Stimulated activated CD4-positive, alpha-beta T cell treated with anti-CD3 and anti-CD28 coated beads, Interleukin-4, amount 100 ng/mL, for 24 hours (primary cell): Measurements from ENCODE around the gene DXO.
"Not testable (repeated sequence)": the region's sequence is repeated elsewhere in the genome, so short reads cannot be mapped to it uniquely, and the experiment has no call there.

Source experiments
- DNase-seq: peaks from one replicate; pipeline ENCODE4 v3.0.0-alpha.2; 2020

Gene DXO

DNA sequence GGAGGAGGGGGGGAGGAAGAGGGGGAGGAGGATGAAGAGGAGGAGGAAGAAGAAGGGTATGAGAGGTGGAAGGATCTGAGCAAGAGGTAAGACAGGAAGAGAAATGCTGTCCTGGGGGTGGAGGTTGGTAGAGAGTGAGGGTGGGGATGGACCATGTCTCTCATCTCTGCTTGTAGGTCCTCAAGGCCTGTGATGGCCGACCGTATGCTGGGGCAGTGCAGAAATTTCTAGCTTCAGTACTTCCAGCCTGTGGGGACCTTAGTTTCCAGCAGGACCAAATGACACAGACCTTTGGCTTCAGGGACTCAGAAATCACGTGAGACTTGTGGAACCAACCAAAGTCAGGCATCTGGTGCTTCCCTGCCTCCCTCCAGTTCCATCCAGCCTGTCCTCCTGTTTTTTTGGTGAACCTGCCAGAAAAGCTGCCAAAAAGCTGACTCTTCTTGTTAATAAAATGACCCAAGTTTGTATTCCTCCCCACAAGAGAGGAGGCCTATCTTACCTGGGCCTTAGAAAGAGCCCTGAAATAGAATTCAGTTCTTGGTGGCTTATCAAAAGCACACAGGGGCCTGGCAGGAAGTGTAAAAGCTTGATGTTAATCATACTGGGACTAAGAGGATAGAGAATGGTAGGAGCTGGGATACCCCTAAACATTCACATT, 7.4 kb upstream of the DXO start:
- no peak for DNase-seq

GRCh38 chr6:31978831-31979230, 6.9 kb upstream of the DXO start:
- DNase-seq = no peak

DNA sequence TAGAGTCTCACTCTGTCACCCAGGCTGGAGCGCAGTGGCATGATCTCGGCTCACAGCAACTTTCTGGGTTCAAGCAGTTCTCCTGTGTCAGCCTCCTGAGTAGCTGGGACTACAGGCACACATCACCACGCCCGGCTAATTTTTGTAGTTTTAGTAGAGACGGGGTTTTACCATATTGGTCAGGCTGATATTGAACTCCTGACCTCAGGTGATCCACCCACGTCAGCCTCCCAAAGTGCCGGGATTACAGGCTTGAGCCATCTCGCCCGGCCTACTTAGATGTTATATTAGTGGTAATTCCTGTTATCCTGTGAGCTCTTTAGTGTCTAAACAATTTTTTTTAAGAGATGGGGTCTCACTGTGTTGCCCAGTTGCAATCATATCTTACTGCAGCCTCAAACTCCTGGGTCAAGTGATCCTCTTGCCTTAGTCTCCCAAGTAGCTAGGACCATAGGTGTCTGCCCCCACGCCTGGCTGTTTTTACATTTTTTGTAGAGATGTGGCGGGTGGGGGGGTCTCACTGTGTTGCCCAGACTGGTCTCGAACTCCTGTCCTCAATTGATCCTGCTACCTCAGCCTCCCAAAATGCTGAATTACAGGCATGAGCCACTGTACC, 6.0 kb upstream of the DXO start:
- DNase-seq = no peak

GRCh38 chr6:31976065-31976464, 4.1 kb upstream of the DXO start:
- DNase-seq = not testable (repeated sequence)

GRCh38 chr6:31972709-31973350, 892 bp upstream of the DXO start:
- no peak for DNase-seq

DNA sequence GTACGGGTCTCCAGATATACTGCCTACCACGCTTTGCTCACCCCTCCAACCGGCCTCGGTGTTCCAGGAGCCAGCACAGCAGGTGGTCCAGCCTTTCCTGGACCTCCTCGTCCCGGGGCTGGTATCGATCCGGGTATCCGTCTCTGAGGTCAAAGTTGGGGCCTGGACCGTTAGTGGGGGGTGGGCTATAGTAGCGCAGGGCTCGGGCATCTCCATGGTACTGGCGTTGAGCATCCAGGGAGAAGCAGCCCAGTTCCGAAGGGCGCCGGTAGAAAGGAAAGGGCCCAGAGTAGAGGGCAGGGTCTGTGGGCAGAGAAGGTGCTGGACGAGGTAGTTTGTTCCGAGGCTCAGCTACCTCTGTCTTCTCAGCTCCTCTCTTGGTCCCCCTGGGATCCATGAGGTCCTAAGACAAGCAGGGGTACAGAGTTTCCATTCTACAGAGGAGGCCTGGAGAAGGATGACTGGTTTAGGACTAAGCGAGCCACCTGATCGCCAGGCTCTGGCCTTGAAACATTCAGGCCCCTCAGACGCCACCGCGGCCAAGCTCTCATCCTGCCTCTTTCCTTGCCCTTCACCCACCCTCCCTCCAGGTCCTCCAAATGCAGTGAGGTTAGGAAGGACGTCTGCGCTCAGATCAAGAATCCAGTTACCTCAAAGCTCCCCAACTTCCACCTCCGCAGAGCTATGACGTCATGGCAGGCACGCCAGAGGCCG, 502 bp downstream of the DXO start:
- DNase-seq = no peak

DNA sequence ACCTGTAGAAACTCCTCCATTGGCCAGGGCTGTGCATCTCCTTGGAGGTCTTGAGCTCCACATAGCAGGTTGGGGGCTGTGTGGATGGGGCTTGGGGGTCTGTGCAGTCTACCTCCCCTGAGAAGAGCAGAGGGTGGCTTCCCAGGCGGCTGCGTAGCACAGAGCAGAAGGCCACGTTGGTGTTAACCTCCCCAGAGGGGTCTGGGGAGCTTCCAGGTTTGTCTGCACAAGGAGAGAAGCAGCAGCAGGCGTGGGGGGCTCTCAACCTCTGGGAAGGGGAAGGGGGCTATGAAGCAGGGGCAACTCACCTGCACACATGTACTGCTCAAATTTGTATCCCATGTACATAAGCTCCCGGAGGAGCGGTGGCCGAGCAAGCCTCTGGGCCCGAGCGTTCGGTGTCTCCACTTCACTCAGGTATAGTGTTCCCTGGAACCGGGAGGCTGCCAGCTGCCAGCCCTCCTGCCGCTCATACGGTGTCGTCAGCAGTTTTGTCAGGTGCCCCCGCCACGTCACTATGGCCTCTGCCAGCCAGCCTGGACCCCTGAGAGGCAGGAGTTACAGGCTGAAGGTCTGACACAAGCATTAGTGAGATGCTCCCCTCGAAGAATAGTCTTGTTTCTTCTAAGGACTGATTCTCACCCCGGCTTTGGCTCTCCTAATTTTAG, 1.2 kb downstream of the DXO start:
- DNase-seq = no peak

DNA sequence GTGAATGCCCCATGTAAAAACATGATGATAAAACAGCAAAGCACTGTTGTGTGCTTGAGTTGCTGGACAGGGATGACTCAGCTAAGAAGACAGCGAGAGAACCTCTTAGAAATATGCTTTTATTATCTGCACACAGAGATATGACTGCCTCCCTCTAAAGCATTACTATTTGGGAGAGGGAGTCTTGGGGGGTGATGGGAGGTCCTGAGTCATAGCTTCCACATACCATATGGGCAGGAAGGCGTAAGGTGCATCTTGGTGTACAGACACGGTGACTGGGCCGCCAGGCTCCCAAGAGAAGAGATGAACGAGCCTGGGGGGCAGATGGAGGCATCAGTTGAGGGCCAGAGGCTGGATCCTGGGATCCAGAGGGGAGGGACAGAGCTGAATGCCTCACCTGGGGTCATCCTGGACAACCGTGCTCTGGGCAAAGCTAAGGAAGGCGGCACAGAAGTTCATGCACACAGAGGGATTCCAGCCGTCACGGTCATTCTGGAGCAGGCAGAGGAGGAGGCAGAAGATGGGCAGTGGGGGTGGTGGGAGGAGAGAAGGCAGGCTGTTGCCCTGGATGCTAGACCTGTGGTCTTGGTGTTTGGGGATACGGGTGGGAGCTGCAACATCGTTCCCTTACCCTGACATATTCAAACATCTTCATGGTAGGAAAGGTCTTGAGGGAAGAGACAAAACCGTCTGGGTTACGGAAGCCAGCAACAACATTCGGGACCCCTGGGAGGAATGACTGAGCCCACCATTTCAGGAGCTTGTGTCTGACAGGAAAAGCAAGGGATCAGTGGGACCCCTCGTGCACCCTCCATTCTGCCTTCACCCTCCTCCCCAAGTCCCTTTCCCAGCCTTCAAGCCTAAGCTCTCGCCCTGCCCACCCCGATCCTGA, 2.0 kb downstream of the DXO start:
- no peak for DNase-seq

GRCh38 chr6:31968791-31969711, 2.9 kb downstream of the DXO start:
- DNase-seq = no peak

- DNase-seq = no peak
Measured at GRCh38 chr6:31968326-31968725, 3.6 kb downstream of the DXO start.

- no peak for DNase-seq
Measured at GRCh38 chr6:31967926-31968320, 4.0 kb downstream of the DXO start.

DNA sequence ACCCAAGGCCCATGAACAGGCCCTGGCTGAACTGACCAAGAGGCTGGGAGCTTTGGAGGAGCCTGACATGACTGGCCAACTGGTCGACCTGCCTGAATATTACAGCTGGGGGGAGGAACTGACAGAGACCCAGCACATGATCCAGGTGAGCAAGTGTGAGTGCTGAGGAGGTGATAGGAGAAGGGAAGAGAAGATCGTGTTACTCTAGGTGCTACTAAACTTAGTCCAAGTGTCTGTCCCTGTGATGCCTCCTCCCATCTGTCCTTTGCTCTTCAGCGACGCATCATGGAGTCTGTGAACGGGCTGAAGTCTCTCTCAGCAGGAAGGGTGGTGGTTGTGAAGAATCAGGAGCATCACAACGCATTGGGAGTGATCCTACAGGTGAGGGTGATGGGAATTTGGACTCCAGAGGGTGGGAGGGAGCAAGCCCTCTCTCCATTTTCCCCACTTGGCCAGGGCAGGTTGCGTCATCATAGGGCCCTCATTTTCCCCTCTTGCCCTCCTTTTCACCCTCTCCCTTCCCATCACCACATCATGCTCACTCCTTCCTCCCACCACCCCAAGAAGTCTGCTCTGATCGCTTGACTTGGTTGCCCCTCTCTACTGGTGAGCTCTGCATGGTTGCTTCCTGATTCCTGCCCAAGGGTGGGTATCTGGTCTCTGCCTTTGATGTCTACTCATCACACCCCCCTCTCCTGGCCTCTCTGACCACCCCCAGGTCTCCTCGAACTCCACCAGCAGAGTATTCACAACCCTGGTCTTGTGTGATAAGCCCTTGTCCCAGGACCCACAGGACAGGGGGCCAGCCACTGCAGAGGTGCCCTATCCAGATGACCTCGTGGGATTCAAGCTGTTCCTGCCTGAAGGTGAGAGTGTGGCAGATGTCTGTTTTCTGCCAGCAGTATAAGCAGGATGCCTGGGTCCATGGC, 4.7 kb downstream of the DXO start:
- no peak for DNase-seq

DNA sequence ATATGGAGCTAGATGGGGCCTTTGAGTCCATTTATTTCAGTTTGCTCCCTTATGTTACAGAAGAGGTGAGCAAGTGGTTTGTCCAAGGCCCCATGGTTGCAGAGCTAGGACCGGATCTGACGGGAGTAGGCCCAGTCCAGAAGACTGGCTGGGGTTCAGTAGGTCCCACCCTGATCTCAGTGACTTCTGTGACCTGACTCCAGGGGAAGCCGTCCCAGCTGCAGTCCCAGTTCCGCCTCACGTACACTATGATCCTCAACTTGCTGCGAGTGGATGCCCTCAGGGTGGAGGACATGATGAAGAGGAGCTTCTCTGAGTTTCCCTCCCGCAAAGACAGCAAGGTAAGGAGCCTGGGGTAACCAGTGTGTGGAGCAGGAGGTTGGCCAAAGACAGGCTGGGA, 5.4 kb downstream of the DXO start:
- DNase-seq = no peak

DNA sequence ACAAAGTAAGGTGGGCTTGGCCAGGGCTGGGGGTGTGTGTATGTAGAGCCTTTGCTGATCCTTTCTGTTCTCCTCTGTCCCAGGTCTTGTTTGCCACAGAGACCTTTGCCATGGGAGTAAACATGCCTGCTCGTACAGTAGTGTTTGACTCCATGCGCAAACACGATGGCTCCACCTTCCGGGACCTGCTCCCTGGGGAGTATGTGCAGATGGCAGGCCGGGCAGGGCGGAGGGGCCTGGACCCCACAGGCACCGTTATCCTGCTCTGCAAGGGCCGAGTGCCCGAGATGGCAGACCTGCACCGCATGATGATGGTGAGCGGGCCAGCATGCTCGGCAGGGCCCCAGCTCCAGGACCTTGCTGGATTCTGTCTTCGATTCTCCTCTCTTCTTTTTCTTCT, 6.2 kb downstream of the DXO start:
- no peak for DNase-seq

GRCh38 chr6:31963921-31964320, 8.0 kb downstream of the DXO start:
- no peak for DNase-seq

DNA sequence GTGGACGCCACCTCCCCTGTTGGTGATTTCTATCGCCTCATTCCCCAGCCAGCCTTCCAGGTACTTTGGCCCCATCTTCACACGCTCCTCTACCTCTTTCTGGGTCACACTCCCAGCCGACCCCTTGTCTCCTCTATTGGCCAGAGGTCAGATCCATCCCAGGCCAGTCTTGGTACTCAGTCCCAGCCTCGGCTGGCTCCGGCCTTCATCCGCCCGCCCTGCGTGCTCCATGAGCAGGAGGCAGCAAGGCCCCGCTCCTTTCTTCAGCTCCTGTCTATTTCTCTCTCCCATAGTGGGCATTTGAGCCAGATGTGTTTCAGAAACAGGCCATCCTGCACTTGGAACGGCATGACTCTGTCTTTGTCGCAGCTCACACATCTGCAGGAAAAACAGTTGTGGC, 10.3 kb downstream of the DXO start:
- no peak for DNase-seq

GRCh38 chr6:31958741-31959739, 12.9 kb downstream of the DXO start, which contains the start of the genes NELFE and SKIC2:
NELFE (minus strand) TSS chr6:31958971; CDS start chr6:31958446, 525 bp downstream.
SKIC2 (plus strand) TSS chr6:31959175; CDS start chr6:31959193, 18 bp downstream.
- DNase-seq = peak; percentile 98

DNA sequence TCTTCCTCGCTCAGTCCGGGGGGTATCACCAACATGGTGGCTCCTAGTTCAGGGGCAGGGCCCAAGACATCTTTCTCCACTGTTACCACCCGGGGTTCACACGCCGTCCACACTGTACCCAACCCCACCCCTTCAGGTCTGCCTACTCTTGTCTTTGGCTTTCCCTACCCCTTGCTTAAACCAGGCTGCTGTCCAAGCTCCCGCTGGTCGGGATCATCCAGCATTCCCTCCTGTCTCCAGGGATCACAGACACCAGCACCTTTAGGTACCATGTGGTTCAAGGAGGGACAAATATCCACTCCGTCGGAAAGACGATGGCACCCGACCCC, 13.6 kb downstream of the DXO start:
- DNase-seq = no peak

GRCh38 chr6:31956796-31957195, 15.1 kb downstream of the DXO start:
- no peak for DNase-seq
